SK-N-SH treated with all-trans-retinoic acid at 6 μM for 48 hours (cell line): ENCODE measurements around the gene OXSR1.

Experiments used
- ATAC-seq: fragments of 200-7000 bp; cut with Tn5 transposase; 3 replicates; pipeline ENCODE4 v1.9.1; 2020; ENCODE audit warnings: mild to moderate bottlenecking, moderate library complexity
- ARNTL ChIP-seq: fragments of 450-650 bp; formaldehyde crosslinking; IDR thresholded peaks from 2 replicates; pipeline ENCODE4 v1.5.0; 2020; ENCODE audit warnings: low read depth, mild to moderate bottlenecking, moderate library complexity, borderline replicate concordance
- BACH2 ChIP-seq: fragments of 250-450 bp; sonication (Bioruptor Pico); IDR thresholded peaks from 2 replicates; pipeline ENCODE4 v1.9.0; 2021; ENCODE audit warnings: mild to moderate bottlenecking, borderline replicate concordance
- CREB5 ChIP-seq: fragments of 250-450 bp; sonication (Bioruptor Pico); IDR thresholded peaks from 2 replicates; pipeline ENCODE4 v1.5.1; 2020; ENCODE audit warnings: low read depth, mild to moderate bottlenecking, moderate library complexity
- CSDC2 ChIP-seq: fragments of 250-450 bp; sonication (Bioruptor Pico); IDR thresholded peaks from 2 replicates; pipeline ENCODE4 v1.5.0; 2020; ENCODE audit warnings: mild to moderate bottlenecking, moderate library complexity
- CSRNP3 ChIP-seq: fragments of 250-450 bp; sonication (Bioruptor Pico); IDR thresholded peaks from 2 replicates; pipeline ENCODE4 v1.5.1; 2021; ENCODE audit warnings: mild to moderate bottlenecking, moderate library complexity
- ESRRG ChIP-seq: fragments of 250-450 bp; sonication (Bioruptor Pico); IDR thresholded peaks from 2 replicates; pipeline ENCODE4 v1.6.1; 2021; ENCODE audit warnings: mild to moderate bottlenecking
- GLIS3 ChIP-seq: fragments of 250-450 bp; sonication (Bioruptor Pico); IDR thresholded peaks from 2 replicates; pipeline ENCODE4 v1.5.0; 2020; ENCODE audit warnings: mild to moderate bottlenecking, moderate library complexity
- ISL1 ChIP-seq: fragments of 250-450 bp; sonication (Bioruptor Pico); IDR thresholded peaks from 2 replicates; pipeline ENCODE4 v2.1.2; 2022; ENCODE audit warnings: mild to moderate bottlenecking, moderate library complexity
- OSR1 ChIP-seq: fragments of 250-450 bp; sonication (Bioruptor Pico); IDR thresholded peaks from 2 replicates; pipeline ENCODE4 v1.8.0; 2022; ENCODE audit warnings: moderate library complexity, mild to moderate bottlenecking, inconsistent platforms
- RARB ChIP-seq: fragments of 250-450 bp; sonication (Bioruptor Pico); IDR thresholded peaks from 2 replicates; pipeline ENCODE4 v1.8.0; 2021; ENCODE audit warnings: mild to moderate bottlenecking, moderate library complexity
- TOX ChIP-seq: fragments of 250-450 bp; sonication (Bioruptor Pico); IDR thresholded peaks from 2 replicates; pipeline ENCODE4 v1.8.0; 2021; ENCODE audit warnings: mild to moderate bottlenecking, moderate library complexity, borderline replicate concordance
- ZC3H10 ChIP-seq: fragments of 250-450 bp; sonication (Bioruptor Pico); IDR thresholded peaks from 2 replicates; pipeline ENCODE4 v1.5.1; 2021; ENCODE audit warnings: mild to moderate bottlenecking, moderate library complexity
- ZFP3 ChIP-seq: fragments of 250-450 bp; sonication (Bioruptor Pico); IDR thresholded peaks from 2 replicates; pipeline ENCODE4 v1.5.0; 2020; ENCODE audit warnings: mild to moderate bottlenecking, moderate library complexity
- ZFP30 ChIP-seq: fragments of 450-650 bp; formaldehyde crosslinking; IDR thresholded peaks from 2 replicates; pipeline ENCODE4 v1.5.0; 2022; ENCODE audit warnings: mild to moderate bottlenecking, moderate library complexity
- ZNF565 ChIP-seq: fragments of 450-650 bp; formaldehyde crosslinking; conservative IDR thresholded peaks from 2 replicates; pipeline ENCODE4 v1.5.0; 2020; ENCODE audit warnings: low read depth, mild to moderate bottlenecking, moderate library complexity
- ZNF70 ChIP-seq: fragments of 450-650 bp; formaldehyde crosslinking; IDR thresholded peaks from 2 replicates; pipeline ENCODE4 v1.5.0; 2020; ENCODE audit warnings: mild to moderate bottlenecking, moderate library complexity
- ZNF8 ChIP-seq: fragments of 450-650 bp; formaldehyde crosslinking; IDR thresholded peaks from 2 replicates; pipeline ENCODE4 v1.5.0; 2020; ENCODE audit warnings: mild to moderate bottlenecking, moderate library complexity
- TF ChIP-seq, protein P1 (sequence below): fragments of 250-450 bp; sonication (Bioruptor Pico); IDR thresholded peaks from 2 replicates; pipeline ENCODE4 v1.8.0; 2021; ENCODE audit warnings: low read depth, mild to moderate bottlenecking, moderate library complexity, borderline replicate concordance

The OXSR1 gene

GRCh38 chr3:38146504-38146903 lies 18.8 kb upstream of the OXSR1 start:
- TF ChIP-seq, protein P1, sequence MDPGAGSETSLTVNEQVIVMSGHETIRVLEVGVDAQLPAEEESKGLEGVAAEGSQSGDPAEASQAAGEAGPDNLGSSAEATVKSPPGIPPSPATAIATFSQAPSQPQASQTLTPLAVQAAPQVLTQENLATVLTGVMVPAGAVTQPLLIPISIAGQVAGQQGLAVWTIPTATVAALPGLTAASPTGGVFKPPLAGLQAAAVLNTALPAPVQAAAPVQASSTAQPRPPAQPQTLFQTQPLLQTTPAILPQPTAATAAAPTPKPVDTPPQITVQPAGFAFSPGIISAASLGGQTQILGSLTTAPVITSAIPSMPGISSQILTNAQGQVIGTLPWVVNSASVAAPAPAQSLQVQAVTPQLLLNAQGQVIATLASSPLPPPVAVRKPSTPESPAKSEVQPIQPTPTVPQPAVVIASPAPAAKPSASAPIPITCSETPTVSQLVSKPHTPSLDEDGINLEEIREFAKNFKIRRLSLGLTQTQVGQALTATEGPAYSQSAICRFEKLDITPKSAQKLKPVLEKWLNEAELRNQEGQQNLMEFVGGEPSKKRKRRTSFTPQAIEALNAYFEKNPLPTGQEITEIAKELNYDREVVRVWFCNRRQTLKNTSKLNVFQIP (CRISPR knock-in tag) = no peak
- TF ChIP-seq ZFP30 = 0 out of 2 replicates have a peak, but pooled peaks have one; percentile 21
- TF ChIP-seq, all 23 proteins: peak for 1
- ATAC-seq = no peak

- ATAC-seq = no peak
- no peak for TF ChIP-seq ZNF8
- no peak for TF ChIP-seq BACH2 (CRISPR knock-in tag)
- TF ChIP-seq, protein P1 (CRISPR knock-in tag) = no peak
- no peak for TF ChIP-seq ZC3H10 (CRISPR knock-in tag)
- TF ChIP-seq ARNTL (CRISPR knock-in tag) = no peak
- TF ChIP-seq ZFP30 = no peak
- no peak for TF ChIP-seq ESRRG
- TF ChIP-seq GLIS3 = no peak
- TF ChIP-seq ZFP3 (CRISPR knock-in tag) = no peak
Measured at GRCh38 chr3:38147421-38147820, 17.9 kb upstream of the OXSR1 start.

DNA sequence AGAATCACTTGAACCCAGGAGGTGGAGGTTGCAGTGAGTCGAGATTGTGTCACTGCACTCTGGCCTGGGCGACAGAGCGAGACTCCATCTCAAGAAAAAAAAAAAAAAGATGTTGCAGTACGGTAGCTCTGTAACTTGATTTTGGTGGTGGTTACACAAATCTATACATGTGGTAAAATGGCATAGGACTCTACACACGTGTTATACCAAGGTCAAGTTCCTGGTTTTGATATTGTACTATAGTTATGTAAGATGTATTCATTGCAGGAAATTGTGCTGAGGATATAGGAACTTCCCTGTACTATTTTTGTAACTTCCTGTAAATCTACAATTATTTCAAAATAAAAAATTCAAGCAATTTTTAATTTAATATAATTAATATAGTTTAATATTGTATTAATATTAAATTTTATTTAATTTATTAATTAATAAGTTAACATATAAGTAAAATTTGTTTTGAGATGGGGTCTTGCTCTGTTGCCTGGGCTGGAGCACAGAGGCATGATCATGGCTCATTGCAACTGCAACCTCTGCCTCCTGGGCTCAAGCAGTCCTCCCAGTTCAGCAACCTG lies 16.9 kb upstream of the OXSR1 start:
- no peak for ATAC-seq

DNA sequence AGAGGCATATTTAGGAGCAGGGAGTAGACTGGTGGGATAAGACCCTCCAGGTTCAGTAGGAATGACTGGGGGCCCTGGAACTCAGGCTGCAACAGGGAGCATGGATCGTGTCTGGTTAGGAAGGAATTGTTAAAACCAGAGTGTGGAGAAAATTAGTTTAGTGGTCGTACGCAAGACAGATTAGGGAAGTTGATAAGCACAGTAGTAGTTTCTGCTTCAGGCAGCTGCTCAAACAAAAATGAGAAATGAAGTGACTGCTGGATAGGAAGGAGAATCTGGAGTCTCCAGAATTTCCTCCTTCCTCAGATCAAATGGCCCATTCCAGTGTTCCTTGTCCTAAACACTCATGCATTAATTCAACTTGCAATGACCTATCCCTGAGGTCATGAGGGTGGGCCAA lies 15.6 kb upstream of the OXSR1 start:
- no peak for ATAC-seq
- TF ChIP-seq BACH2 (CRISPR knock-in tag) (no peak), TOX (CRISPR knock-in tag) (no peak)

More for the DNA sequence above, 16.9 kb upstream of the OXSR1 start:
- TF ChIP-seq TOX (CRISPR knock-in tag) (no peak), ZNF565 (CRISPR knock-in tag) (no peak), CREB5 (no peak), GLIS3 (no peak), RARB (CRISPR knock-in tag) (no peak), ISL1 (CRISPR knock-in tag) (no peak), ZNF70 (CRISPR knock-in tag) (no peak), ZC3H10 (CRISPR knock-in tag) (no peak), CSRNP3 (CRISPR knock-in tag) (no peak), ZFP30 (no peak), ARNTL (CRISPR knock-in tag) (no peak), ZFP3 (CRISPR knock-in tag) (no peak), BACH2 (CRISPR knock-in tag) (no peak)
- TF ChIP-seq, protein P1 (CRISPR knock-in tag) = no peak

DNA sequence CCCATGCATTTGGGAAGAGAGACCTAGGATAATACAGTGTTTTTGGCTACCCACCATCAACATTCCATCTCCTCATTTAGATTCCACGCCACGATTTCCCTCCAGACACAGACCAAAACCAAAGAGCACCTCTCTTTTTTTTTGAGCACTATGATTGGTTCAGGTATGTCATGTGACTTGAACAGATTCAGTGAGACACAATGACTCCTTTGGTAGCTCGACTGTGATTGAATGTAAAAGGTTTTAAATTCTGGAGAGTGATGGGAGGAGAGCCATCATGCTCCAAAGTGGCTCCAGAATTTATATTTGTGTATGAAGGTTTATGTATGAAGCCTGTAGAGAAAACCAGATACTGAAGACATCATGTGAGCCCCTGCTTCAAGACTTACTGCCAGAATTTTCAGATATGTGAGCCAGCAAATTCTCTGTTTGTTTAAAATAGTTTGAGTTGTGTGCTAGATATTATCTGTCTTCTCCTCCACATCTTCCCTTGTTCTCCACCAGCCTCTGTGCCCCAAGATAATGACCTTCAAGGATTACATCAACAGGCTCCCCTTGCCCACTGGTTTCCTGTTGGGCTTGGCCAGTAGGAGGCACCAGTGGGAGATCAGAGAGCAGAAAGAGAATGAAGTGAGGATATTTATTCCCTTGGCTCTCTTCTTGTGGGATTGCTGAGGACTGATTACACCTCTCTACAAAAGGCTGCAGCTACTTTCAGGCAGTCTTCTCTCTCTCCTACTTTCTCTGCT lies 14.4 kb upstream of the OXSR1 start:
- no peak for ATAC-seq
- TF ChIP-seq BACH2 (CRISPR knock-in tag) (no peak), ZFP30 (no peak), ESRRG (no peak), CREB5 (no peak), ZNF70 (CRISPR knock-in tag) (no peak), CSDC2 (CRISPR knock-in tag) (no peak), ISL1 (CRISPR knock-in tag) (no peak), OSR1 (CRISPR knock-in tag) (no peak), CSRNP3 (CRISPR knock-in tag) (no peak)
- TF ChIP-seq, protein P1 (CRISPR knock-in tag) = no peak
